B cell (primary cell): Measurements from ENCODE around the gene TNP2.
"Not testable (repeated sequence)": the region's sequence is repeated elsewhere in the genome, so short reads cannot be mapped to it uniquely, and the experiment has no call there.

ENCODE experiments used
- EZH2 ChIP-seq: IDR thresholded peaks from 2 replicates; pipeline ENCODE4 v1.6.1; 2012; ENCODE audit warnings: borderline replicate concordance, low read depth, mild to moderate bottlenecking, moderate library complexity, low read length; ENCODE audit not compliant: insufficient read depth, poor library complexity, severe bottlenecking
- TF ChIP-seq, protein P1 (sequence below): fragments of 200-600 bp; IDR thresholded peaks from one replicate; pipeline ENCODE4 v1.8.0; 2022; ENCODE audit warnings: antibody characterized with exemption, mild to moderate bottlenecking

DNA sequence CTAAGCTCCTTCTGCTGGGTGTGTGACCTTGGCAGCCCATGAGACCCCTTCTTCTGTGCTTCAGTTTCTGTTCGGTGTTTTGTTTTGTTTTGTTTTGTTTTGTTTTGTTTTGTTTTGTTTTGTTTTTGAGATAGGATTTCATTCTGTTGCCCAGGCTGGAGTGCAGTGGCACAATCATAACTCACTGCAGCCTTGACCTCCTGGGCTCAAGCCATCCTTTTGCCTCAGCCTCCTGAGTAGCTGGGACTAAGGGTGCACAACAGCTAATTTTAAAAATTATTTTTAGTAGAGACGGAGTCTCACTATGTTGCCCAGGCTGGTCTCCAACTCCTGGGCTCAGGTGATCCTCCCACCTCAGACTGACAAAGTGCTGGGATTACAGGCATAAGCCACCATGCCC, 48.6 kb downstream of the TNP2 start:
- TF ChIP-seq, protein P1, sequence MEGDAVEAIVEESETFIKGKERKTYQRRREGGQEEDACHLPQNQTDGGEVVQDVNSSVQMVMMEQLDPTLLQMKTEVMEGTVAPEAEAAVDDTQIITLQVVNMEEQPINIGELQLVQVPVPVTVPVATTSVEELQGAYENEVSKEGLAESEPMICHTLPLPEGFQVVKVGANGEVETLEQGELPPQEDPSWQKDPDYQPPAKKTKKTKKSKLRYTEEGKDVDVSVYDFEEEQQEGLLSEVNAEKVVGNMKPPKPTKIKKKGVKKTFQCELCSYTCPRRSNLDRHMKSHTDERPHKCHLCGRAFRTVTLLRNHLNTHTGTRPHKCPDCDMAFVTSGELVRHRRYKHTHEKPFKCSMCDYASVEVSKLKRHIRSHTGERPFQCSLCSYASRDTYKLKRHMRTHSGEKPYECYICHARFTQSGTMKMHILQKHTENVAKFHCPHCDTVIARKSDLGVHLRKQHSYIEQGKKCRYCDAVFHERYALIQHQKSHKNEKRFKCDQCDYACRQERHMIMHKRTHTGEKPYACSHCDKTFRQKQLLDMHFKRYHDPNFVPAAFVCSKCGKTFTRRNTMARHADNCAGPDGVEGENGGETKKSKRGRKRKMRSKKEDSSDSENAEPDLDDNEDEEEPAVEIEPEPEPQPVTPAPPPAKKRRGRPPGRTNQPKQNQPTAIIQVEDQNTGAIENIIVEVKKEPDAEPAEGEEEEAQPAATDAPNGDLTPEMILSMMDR = not testable (repeated sequence)
- not testable (repeated sequence) for TF ChIP-seq EZH2
